ENCODE results near the gene TRAPPC2L.
A peak's percentile ranks its signal among the peaks of the same experiment; 100 is the strongest.

Gene TRAPPC2L

GRCh38 chr16:88863426-88863825, 6.5 kb downstream of the TRAPPC2L start:
- Histone ChIP-seq H3K4me3 (ENCODE audit: low read depth, low read length) (no peak overlapping the region), H3K27ac (ENCODE audit: low read depth, low read length) (no peak overlapping the region), H3K79me2 (ENCODE audit: control insufficient read depth, insufficient read depth, low read length, unreplicated experiment) (peaks cover 4% of the 10 kb centered on the region), H3K27me3 (ENCODE audit: insufficient read depth, low read length) (no peaks in the 10 kb centered on the region), H3K4me1 (ENCODE audit: control insufficient read depth, insufficient read depth, low read length, unreplicated experiment) (peaks cover 1% of the 10 kb centered on the region), H3K36me3 (ENCODE audit: insufficient read depth, low read length) (peaks cover 3% of the 10 kb centered on the region; the same call in 1 of the 2 replicates), H2AFZ (ENCODE audit: low read length, unreplicated experiment) (no peak overlapping the region)

DNA sequence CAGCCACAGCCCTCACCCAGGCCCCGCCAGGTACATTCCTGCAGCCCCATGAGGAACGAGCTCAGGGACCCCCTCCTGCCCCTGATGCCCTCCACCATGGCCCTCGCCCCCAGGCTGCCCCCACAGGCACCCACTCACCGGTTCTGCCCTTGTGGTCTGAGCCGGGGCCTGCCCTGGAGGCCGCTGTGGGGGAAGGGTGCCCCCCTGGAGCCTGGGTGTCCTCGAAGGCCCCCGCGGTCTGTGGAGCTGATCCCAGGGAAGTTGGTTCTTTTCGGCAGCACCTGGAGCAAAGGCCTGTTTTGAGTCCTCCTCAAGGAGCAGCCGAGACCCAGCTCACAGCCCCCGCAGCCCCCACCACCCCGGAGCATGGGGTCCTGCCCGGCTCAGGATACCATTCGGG, 7.2 kb downstream of the TRAPPC2L start:
- no peaks in the 10 kb centered on the region for H3K4me1 ChIP-seq (ENCODE audit: control insufficient read depth, insufficient read depth, low read length, unreplicated experiment)
- H2AFZ ChIP-seq (ENCODE audit: low read length, unreplicated experiment) = no peak overlapping the region
- H3K36me3 ChIP-seq (ENCODE audit: insufficient read depth, low read length) = peaks cover 3% of the 10 kb centered on the region; the same call in 1 of the 2 replicates

DNA sequence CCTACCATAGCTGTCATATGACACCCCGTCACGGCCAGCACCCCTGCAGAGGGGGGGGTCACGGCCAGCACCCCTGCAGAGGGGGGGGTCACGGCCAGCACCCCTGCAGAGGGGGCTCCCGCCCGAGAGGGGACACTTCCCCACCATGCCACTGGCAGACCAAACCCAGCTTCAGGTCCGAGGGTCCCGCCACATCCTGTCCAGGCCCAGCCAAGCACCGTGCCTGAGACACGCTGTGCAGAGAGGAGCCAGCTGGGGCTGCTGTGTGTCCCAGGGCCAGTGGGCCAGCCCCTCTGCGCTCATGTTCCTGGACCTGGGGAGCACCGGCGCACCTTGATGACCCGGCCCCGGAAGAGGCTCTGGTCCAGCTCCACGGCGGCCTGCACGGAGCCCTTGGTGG, 7.6 kb downstream of the TRAPPC2L start:
- Histone ChIP-seq H3K36me3 (ENCODE audit: insufficient read depth, low read length) (peaks cover 3% of the 10 kb centered on the region; the same call in 1 of the 2 replicates), H3K4me1 (ENCODE audit: control insufficient read depth, insufficient read depth, low read length, unreplicated experiment) (no peaks in the 10 kb centered on the region)

More for the DNA sequence above, 7.2 kb downstream of the TRAPPC2L start:
- no peak overlapping the region for H3K27ac ChIP-seq (ENCODE audit: low read depth, low read length)
- no peak overlapping the region for H3K4me3 ChIP-seq (ENCODE audit: low read depth, low read length)
- H3K79me2 ChIP-seq (ENCODE audit: control insufficient read depth, insufficient read depth, low read length, unreplicated experiment) = no peaks in the 10 kb centered on the region
- no peaks in the 10 kb centered on the region for H3K27me3 ChIP-seq (ENCODE audit: insufficient read depth, low read length)

DNA sequence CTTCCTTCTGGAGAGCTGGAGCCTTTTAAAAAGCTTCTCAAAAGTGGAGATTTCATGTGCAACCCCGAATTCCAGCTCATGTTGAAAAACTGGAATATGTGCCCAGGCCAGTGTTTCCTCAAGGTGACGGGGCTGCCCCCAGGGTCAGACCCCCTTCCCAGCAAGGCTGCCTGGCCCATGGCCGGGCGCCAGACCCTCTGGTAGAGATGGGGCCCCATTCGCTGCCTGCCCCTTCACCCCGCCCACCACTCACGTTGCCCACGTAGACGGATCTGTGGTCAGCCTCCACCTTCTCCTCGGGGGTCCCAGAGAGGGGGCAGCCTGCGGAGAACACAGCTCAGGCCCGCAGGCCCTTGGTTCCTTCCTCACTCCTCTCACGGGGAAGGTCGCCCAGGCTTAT, 8.4 kb downstream of the TRAPPC2L start:
- H2AFZ ChIP-seq (ENCODE audit: low read length, unreplicated experiment) = no peak overlapping the region
- no peak overlapping the region for H3K27ac ChIP-seq (ENCODE audit: low read depth, low read length)
- peaks cover under 1% of the 10 kb centered on the region; the same call in 1 of the 2 replicates for H3K27me3 ChIP-seq (ENCODE audit: insufficient read depth, low read length)
- H3K79me2 ChIP-seq (ENCODE audit: control insufficient read depth, insufficient read depth, low read length, unreplicated experiment) = no peaks in the 10 kb centered on the region
- no peak overlapping the region for H3K4me3 ChIP-seq (ENCODE audit: low read depth, low read length)
- peaks cover 1% of the 10 kb centered on the region; the same call in 1 of the 2 replicates for H3K36me3 ChIP-seq (ENCODE audit: insufficient read depth, low read length)
- H3K4me1 ChIP-seq (ENCODE audit: control insufficient read depth, insufficient read depth, low read length, unreplicated experiment) = no peaks in the 10 kb centered on the region

More for the DNA sequence above, 7.6 kb downstream of the TRAPPC2L start:
- H3K79me2 ChIP-seq (ENCODE audit: control insufficient read depth, insufficient read depth, low read length, unreplicated experiment) = no peaks in the 10 kb centered on the region
- H3K4me3 ChIP-seq (ENCODE audit: low read depth, low read length) = no peak overlapping the region
- no peaks in the 10 kb centered on the region for H3K27me3 ChIP-seq (ENCODE audit: insufficient read depth, low read length)
- no peak overlapping the region for H3K27ac ChIP-seq (ENCODE audit: low read depth, low read length)
- no peak overlapping the region for H2AFZ ChIP-seq (ENCODE audit: low read length, unreplicated experiment)

DNA sequence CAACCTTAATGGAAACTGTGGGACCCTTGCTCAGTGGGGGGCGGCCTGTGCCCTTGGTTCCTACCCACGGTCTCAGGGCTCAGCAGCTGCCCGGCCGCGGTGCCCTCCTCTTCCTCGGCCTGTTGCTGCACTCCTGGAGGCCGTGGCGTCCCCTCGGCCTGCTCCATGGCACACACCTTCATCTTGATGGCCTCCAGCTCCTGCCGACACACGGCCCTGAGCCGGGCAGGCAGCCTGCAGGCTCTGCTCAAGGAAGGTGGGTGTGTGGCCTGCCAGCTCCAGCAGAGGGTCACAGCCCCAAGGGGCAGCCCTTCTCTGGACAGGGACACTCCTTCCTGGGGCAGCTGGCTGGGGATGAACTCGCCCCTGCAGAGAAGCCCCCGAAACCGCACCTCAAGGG, 8.8 kb downstream of the TRAPPC2L start:
- Histone ChIP-seq H3K4me1 (ENCODE audit: control insufficient read depth, insufficient read depth, low read length, unreplicated experiment) (no peaks in the 10 kb centered on the region), H3K36me3 (ENCODE audit: insufficient read depth, low read length) (no peaks in the 10 kb centered on the region), H3K27me3 (ENCODE audit: insufficient read depth, low read length) (peaks cover 5% of the 10 kb centered on the region; the same call in 1 of the 2 replicates)

DNA sequence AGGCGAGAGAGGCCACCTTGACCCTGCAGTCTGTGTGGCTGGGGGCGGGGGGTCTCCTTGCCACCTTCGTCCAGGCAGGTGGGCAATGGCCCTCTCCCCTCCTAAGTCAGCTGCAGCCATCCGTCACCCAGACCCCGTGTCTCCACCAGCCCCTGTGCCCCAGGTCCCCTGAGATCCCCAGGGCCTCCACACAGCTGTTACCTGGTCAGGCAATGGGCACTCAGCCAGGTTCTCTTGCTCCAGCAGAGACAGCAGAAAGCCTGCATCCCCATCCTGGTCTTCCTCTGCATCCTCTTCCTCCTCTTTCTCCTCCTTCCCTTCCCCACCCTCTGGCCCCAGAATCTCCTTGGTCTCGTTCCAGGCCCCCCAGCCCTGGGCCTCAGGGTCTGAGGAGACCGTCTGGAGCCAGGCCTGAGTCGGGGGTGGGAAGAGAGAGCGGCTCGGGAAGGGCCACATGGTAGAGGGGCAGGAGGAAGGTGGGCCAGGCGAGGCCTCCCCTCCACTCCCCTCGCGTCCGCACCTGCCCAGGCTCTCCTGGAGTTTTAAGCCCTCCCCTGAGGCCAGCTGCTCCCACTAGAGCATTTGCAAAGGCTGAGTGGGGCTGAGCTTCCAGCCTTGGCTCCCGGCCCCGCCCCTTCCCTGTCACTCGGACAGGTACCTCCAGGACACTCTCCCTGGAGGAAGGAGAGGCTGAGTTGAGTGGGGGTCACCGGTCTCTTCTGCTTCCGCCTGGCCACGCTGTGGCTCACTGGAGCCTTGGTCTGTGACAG, 9.4 kb downstream of the TRAPPC2L start, which contains the start of gene PABPN1L:
PABPN1L (minus strand) TSS at position 510 of the 770 bp plus-strand sequence; CDS start at position 456, 54 bp downstream.
- H3K27ac ChIP-seq (ENCODE audit: low read depth, low read length) = no peak within 1 kb of the TSS
- H3K27me3 ChIP-seq (ENCODE audit: insufficient read depth, low read length) = peaks cover 9% of the 10 kb centered on the region; the same call in 1 of the 2 replicates
- no peaks in the 10 kb centered on the region for H3K36me3 ChIP-seq (ENCODE audit: insufficient read depth, low read length)
- H2AFZ ChIP-seq (ENCODE audit: low read length, unreplicated experiment) = no peak within 1 kb of the TSS
- H3K79me2 ChIP-seq (ENCODE audit: control insufficient read depth, insufficient read depth, low read length, unreplicated experiment) = no peaks in the 10 kb centered on the region
- no peaks in the 10 kb centered on the region for H3K4me1 ChIP-seq (ENCODE audit: control insufficient read depth, insufficient read depth, low read length, unreplicated experiment)
- H3K4me3 ChIP-seq (ENCODE audit: low read depth, low read length) = no peak within 1 kb of the TSS

More for the DNA sequence above, 8.8 kb downstream of the TRAPPC2L start:
- Histone ChIP-seq H3K79me2 (ENCODE audit: control insufficient read depth, insufficient read depth, low read length, unreplicated experiment) (no peaks in the 10 kb centered on the region), H3K4me3 (ENCODE audit: low read depth, low read length) (no peak overlapping the region), H3K27ac (ENCODE audit: low read depth, low read length) (no peak overlapping the region), H2AFZ (ENCODE audit: low read length, unreplicated experiment) (no peak overlapping the region)

DNA sequence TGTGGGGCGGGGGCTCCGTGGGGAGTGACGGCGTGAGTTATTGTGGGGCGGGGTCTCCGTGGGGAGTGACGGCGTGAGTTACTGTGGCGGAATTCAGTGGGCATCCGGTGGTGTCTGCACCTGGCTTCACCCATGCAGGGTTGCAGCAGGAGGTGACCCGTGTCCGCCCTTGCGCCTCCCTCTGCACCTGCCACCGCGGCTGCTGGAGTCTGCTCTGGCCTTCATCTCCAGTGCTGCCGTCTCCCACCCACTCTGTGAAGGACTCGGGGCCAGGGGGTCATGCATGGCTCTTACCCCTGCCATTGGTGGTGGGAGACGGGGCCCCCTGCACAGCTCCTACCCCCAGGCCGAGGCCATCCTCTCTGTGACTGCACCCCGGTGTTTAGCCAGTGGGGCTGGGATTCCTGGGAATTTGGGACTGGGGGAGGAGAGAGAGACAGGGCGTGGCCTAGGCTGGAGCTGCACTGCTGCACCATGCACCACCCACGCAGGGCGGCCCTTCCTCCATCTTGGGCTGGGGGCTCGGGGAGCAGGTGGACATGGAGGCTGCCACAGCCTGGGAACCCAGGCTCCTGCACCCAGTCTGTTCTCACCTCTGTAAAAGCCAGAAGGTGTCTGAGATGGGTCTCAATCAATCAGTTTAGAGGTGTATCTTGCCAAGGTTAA, 10.8 kb downstream of the TRAPPC2L start:
- Histone ChIP-seq H3K27ac (ENCODE audit: low read depth, low read length) (no peak overlapping the region), H3K27me3 (ENCODE audit: insufficient read depth, low read length) (peaks cover 9% of the 10 kb centered on the region; the same call in 1 of the 2 replicates), H3K4me3 (ENCODE audit: low read depth, low read length) (no peak overlapping the region), H2AFZ (ENCODE audit: low read length, unreplicated experiment) (no peak overlapping the region), H3K79me2 (ENCODE audit: control insufficient read depth, insufficient read depth, low read length, unreplicated experiment) (no peaks in the 10 kb centered on the region), H3K4me1 (ENCODE audit: control insufficient read depth, insufficient read depth, low read length, unreplicated experiment) (no peaks in the 10 kb centered on the region), H3K36me3 (ENCODE audit: insufficient read depth, low read length) (no peaks in the 10 kb centered on the region)

GRCh38 chr16:88868974-88869672, 12.2 kb downstream of the TRAPPC2L start:
- Histone ChIP-seq H2AFZ (ENCODE audit: low read length, unreplicated experiment) (no peak overlapping the region), H3K36me3 (ENCODE audit: insufficient read depth, low read length) (no peaks in the 10 kb centered on the region), H3K4me3 (ENCODE audit: low read depth, low read length) (no peak overlapping the region), H3K4me1 (ENCODE audit: control insufficient read depth, insufficient read depth, low read length, unreplicated experiment) (no peaks in the 10 kb centered on the region), H3K27me3 (ENCODE audit: insufficient read depth, low read length) (peaks cover 9% of the 10 kb centered on the region; the same call in 1 of the 2 replicates), H3K79me2 (ENCODE audit: control insufficient read depth, insufficient read depth, low read length, unreplicated experiment) (no peaks in the 10 kb centered on the region), H3K27ac (ENCODE audit: low read depth, low read length) (no peak overlapping the region)

DNA sequence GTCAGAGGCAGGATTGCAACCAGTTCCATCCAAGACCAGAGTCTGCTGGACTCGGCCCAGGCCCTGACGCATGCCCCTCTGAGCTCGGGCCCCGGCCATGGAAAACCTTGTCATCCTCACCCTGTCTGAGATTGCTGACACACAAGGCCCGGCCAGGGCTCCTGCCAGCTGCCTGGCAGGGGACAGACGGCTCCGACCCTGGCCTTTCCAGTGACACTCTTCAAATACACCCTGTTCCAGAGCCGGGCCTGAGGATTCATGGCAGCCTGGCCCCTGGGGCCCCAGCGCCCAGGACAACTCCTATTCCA, 12.7 kb downstream of the TRAPPC2L start:
- Histone ChIP-seq H3K27ac (ENCODE audit: low read depth, low read length) (no peak overlapping the region), H2AFZ (ENCODE audit: low read length, unreplicated experiment) (no peak overlapping the region), H3K27me3 (ENCODE audit: insufficient read depth, low read length) (peaks cover 9% of the 10 kb centered on the region; the same call in 1 of the 2 replicates), H3K36me3 (ENCODE audit: insufficient read depth, low read length) (no peaks in the 10 kb centered on the region), H3K4me3 (ENCODE audit: low read depth, low read length) (no peak overlapping the region), H3K79me2 (ENCODE audit: control insufficient read depth, insufficient read depth, low read length, unreplicated experiment) (no peaks in the 10 kb centered on the region), H3K4me1 (ENCODE audit: control insufficient read depth, insufficient read depth, low read length, unreplicated experiment) (no peaks in the 10 kb centered on the region)

- H2AFZ ChIP-seq (ENCODE audit: low read length, unreplicated experiment) = peak overlapping the region; percentile 42
Observed at GRCh38 chr16:88870608-88871348, 13.9 kb downstream of the TRAPPC2L start.

More at GRCh38 chr16:88870608-88871348, 13.9 kb downstream of the TRAPPC2L start:
- 0 out of 2 replicates have a peak overlapping the region, but pooled peaks have one; percentile 31 for H3K4me3 ChIP-seq (ENCODE audit: low read depth, low read length)
- H3K4me1 ChIP-seq (ENCODE audit: control insufficient read depth, insufficient read depth, low read length, unreplicated experiment) = no peaks in the 10 kb centered on the region
- H3K27me3 ChIP-seq (ENCODE audit: insufficient read depth, low read length) = peaks cover 9% of the 10 kb centered on the region; the same call in 1 of the 2 replicates
- no peaks in the 10 kb centered on the region for H3K36me3 ChIP-seq (ENCODE audit: insufficient read depth, low read length)
- no peak overlapping the region for H3K27ac ChIP-seq (ENCODE audit: low read depth, low read length)
- H3K79me2 ChIP-seq (ENCODE audit: control insufficient read depth, insufficient read depth, low read length, unreplicated experiment) = no peaks in the 10 kb centered on the region
